Aortic smooth muscle cell (primary cell): ENCODE data around the gene SLC24A3. TPM values are rescaled to one million over a fixed set of nuclear protein-coding genes. Genes with fewer than 3 reads are reported as not detected.

ENCODE experiments used
- total RNA-seq: library from RNA; depleted of rRNA; stranded (reverse); fragments of >200 nt; gene quantifications from 2 replicates; pipeline ENCODE4 v1.2.3, GENCODE V29; 2014

The SLC24A3 gene
- total RNA-seq, result 0.66 and 0.68 TPM in 2 replicates

DNA sequence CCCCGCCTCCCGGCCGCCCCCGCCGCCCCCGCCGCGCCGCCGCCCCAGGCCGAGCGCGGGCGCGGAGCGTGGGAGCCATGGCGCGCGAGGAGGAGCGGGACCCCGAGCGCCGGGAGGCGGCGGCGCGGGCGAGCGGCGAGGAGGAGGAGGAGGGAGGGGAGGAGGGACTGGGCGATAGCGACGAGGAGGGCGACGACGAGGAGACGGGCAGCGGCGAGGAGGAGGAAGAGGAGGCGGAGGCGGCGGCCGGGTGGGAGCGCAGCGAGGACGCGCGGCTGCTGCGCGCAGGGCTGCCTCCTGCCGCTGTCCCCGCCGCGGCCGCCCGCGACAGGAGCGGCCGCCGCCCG, at the start of gene SLC24A3:
Gene SLC24A3 (plus strand): TSS at position 174 of the 347 bp plus-strand sequence.

DNA sequence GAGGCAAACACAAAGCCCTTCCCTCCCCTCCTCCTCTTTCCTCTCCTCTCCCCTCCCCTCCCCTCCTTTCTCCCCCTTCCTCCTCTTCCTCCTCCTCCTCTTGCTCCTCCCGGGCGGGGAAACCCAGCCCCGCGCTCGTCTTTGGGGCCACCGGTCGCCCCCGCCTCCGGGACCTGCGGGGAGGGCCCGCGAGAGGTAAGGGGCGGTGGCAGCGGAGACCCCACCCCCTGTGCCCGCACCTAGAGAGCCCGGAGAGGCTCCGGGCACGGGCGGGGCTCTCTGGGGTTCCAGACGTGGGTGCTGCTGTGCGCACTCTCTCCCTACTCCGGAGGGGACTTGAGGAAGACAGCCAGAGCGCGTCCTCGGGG, 545.7 kb downstream of the SLC24A3 start, which contains the start of gene RIN2:
Gene RIN2 (plus strand): TSS at position 126 of the 368 bp plus-strand sequence. CDS start 131,344 bp downstream, outside the sequence.

